Memory B cell (primary cell): ENCODE results near the gene C5orf15.
A peak's percentile ranks its signal among the peaks of the same experiment; 100 is the strongest.

Experiments used
- ATAC-seq: fragments of 150-1000 bp; cut with Tn5 transposase; 2 replicates; pipeline ENCODE4 v1.10.0; 2021; ENCODE audit warnings: low read depth, mild to moderate bottlenecking, moderate library complexity
- DNase-seq, 2 donors: peaks; one replicate each; pipeline ENCODE4 v3.0.0; 2022; ENCODE audit warnings: low spot score in 2 of 2
- H3K27ac Mint-ChIP-seq: one replicate; pipeline ENCODE4 v1.8.0; 2022; ENCODE audit warnings: mild to moderate bottlenecking, moderate library complexity, mixed read lengths
- H3K27me3 Mint-ChIP-seq: one replicate; pipeline ENCODE4 v1.8.0; 2022; ENCODE audit warnings: mixed read lengths
- H3K36me3 Mint-ChIP-seq: one replicate; pipeline ENCODE4 v1.8.0; 2022; ENCODE audit warnings: mild to moderate bottlenecking, mixed read lengths
- H3K4me1 Mint-ChIP-seq: one replicate; pipeline ENCODE4 v1.8.0; 2022; ENCODE audit warnings: mixed read lengths
- H3K4me3 Mint-ChIP-seq: one replicate; pipeline ENCODE4 v1.8.0; 2022; ENCODE audit warnings: mild to moderate bottlenecking, moderate library complexity, mixed read lengths
- H3K9me3 Mint-ChIP-seq: one replicate; pipeline ENCODE4 v1.8.0; 2022; ENCODE audit warnings: mixed read lengths

C5orf15 gene

GRCh38 chr5:133921069-133921468 lies 47.4 kb downstream of the C5orf15 start:
- H3K36me3 Mint-ChIP-seq, result no peaks in the 10 kb centered on the region
- no peak overlapping the region for H3K27ac Mint-ChIP-seq
- peaks cover 35% of the 10 kb centered on the region for H3K4me1 Mint-ChIP-seq
- ATAC-seq, result no peak
- no peaks in the 10 kb centered on the region for H3K9me3 Mint-ChIP-seq
- H3K4me3 Mint-ChIP-seq, result no peak overlapping the region
- H3K27me3 Mint-ChIP-seq, result no peaks in the 10 kb centered on the region
- DNase-seq, result no peak

GRCh38 chr5:133919148-133920136 lies 49.0 kb downstream of the C5orf15 start:
- H3K9me3 Mint-ChIP-seq, result no peaks in the 10 kb centered on the region
- no peaks in the 10 kb centered on the region for H3K36me3 Mint-ChIP-seq
- DNase-seq (no peak), ATAC-seq (no peak)
- no peak overlapping the region for H3K27ac Mint-ChIP-seq
- H3K27me3 Mint-ChIP-seq, result no peaks in the 10 kb centered on the region
- peak overlapping the region; percentile 34 for H3K4me3 Mint-ChIP-seq
- peaks cover 26% of the 10 kb centered on the region for H3K4me1 Mint-ChIP-seq

GRCh38 chr5:133918731-133919130 lies 49.7 kb downstream of the C5orf15 start:
- peaks cover 22% of the 10 kb centered on the region for H3K4me1 Mint-ChIP-seq
- no peak overlapping the region for H3K27ac Mint-ChIP-seq
- H3K4me3 Mint-ChIP-seq, result no peak overlapping the region
- H3K36me3 Mint-ChIP-seq, result no peaks in the 10 kb centered on the region
- no peak for ATAC-seq
- H3K27me3 Mint-ChIP-seq, result no peaks in the 10 kb centered on the region
- DNase-seq, result no peak
- no peaks in the 10 kb centered on the region for H3K9me3 Mint-ChIP-seq

- DNase-seq, result no peak
- H3K4me1 Mint-ChIP-seq, result peaks cover 22% of the 10 kb centered on the region
- no peaks in the 10 kb centered on the region for H3K36me3 Mint-ChIP-seq
- no peak overlapping the region for H3K27ac Mint-ChIP-seq
- no peak overlapping the region for H3K4me3 Mint-ChIP-seq
- ATAC-seq, result no peak
- H3K27me3 Mint-ChIP-seq, result no peaks in the 10 kb centered on the region
- no peaks in the 10 kb centered on the region for H3K9me3 Mint-ChIP-seq
These were observed 50.1 kb downstream of the C5orf15 start for GRCh38 chr5:133918316-133918715.

GRCh38 chr5:133917785-133918184 lies 50.6 kb downstream of the C5orf15 start:
- no peaks in the 10 kb centered on the region for H3K36me3 Mint-ChIP-seq
- H3K4me3 Mint-ChIP-seq, result no peak overlapping the region
- H3K27me3 Mint-ChIP-seq, result no peaks in the 10 kb centered on the region
- DNase-seq (no peak), ATAC-seq (no peak)
- no peak overlapping the region for H3K27ac Mint-ChIP-seq
- peaks cover 22% of the 10 kb centered on the region for H3K4me1 Mint-ChIP-seq
- no peaks in the 10 kb centered on the region for H3K9me3 Mint-ChIP-seq

GRCh38 chr5:133916914-133917313 lies 51.5 kb downstream of the C5orf15 start:
- no peaks in the 10 kb centered on the region for H3K9me3 Mint-ChIP-seq
- no peak overlapping the region for H3K4me3 Mint-ChIP-seq
- H3K4me1 Mint-ChIP-seq, result peaks cover 20% of the 10 kb centered on the region
- no peaks in the 10 kb centered on the region for H3K27me3 Mint-ChIP-seq
- H3K36me3 Mint-ChIP-seq, result no peaks in the 10 kb centered on the region
- ATAC-seq (no peak), DNase-seq (no peak)
- H3K27ac Mint-ChIP-seq, result no peak overlapping the region

GRCh38 chr5:133916479-133916878 lies 51.9 kb downstream of the C5orf15 start:
- H3K9me3 Mint-ChIP-seq, result no peaks in the 10 kb centered on the region
- no peak for ATAC-seq
- H3K36me3 Mint-ChIP-seq, result no peaks in the 10 kb centered on the region
- H3K27me3 Mint-ChIP-seq, result no peaks in the 10 kb centered on the region
- H3K4me1 Mint-ChIP-seq, result peaks cover 20% of the 10 kb centered on the region
- H3K4me3 Mint-ChIP-seq, result no peak overlapping the region
- no peak overlapping the region for H3K27ac Mint-ChIP-seq
- DNase-seq, result no peak

GRCh38 chr5:133914434-133914833 lies 54.0 kb downstream of the C5orf15 start:
- Mint-ChIP-seq H3K9me3 (no peaks in the 10 kb centered on the region), H3K36me3 (no peaks in the 10 kb centered on the region), H3K27ac (no peak overlapping the region), H3K27me3 (no peaks in the 10 kb centered on the region), H3K4me1 (peaks cover 3% of the 10 kb centered on the region), H3K4me3 (no peak overlapping the region)
- no peak for ATAC-seq
- DNase-seq, result no peak

- Mint-ChIP-seq H3K4me1 (peaks cover 10% of the 10 kb centered on the region), H3K27ac (no peak overlapping the region), H3K4me3 (no peak overlapping the region), H3K36me3 (no peaks in the 10 kb centered on the region), H3K27me3 (no peaks in the 10 kb centered on the region), H3K9me3 (no peaks in the 10 kb centered on the region)
- DNase-seq (no peak), ATAC-seq (no peak)
These were observed 54.8 kb downstream of the C5orf15 start for GRCh38 chr5:133913413-133914155.

GRCh38 chr5:133912951-133913350 lies 55.5 kb downstream of the C5orf15 start:
- no peaks in the 10 kb centered on the region for H3K9me3 Mint-ChIP-seq
- H3K27me3 Mint-ChIP-seq, result no peaks in the 10 kb centered on the region
- DNase-seq, result no peak
- H3K4me3 Mint-ChIP-seq, result no peak overlapping the region
- no peak for ATAC-seq
- H3K4me1 Mint-ChIP-seq, result peaks cover 10% of the 10 kb centered on the region
- no peak overlapping the region for H3K27ac Mint-ChIP-seq
- H3K36me3 Mint-ChIP-seq, result no peaks in the 10 kb centered on the region

- no peak for ATAC-seq
- peaks cover 8% of the 10 kb centered on the region for H3K4me1 Mint-ChIP-seq
- H3K27ac Mint-ChIP-seq, result no peak overlapping the region
- no peaks in the 10 kb centered on the region for H3K36me3 Mint-ChIP-seq
- DNase-seq, result no peak
- no peaks in the 10 kb centered on the region for H3K9me3 Mint-ChIP-seq
- H3K4me3 Mint-ChIP-seq, result no peak overlapping the region
- H3K27me3 Mint-ChIP-seq, result no peaks in the 10 kb centered on the region
These were observed 57.9 kb downstream of the C5orf15 start for GRCh38 chr5:133910571-133910970.

GRCh38 chr5:133909603-133910002 lies 58.8 kb downstream of the C5orf15 start:
- Mint-ChIP-seq H3K4me3 (no peak overlapping the region), H3K4me1 (peaks cover 8% of the 10 kb centered on the region), H3K27ac (no peak overlapping the region), H3K36me3 (no peaks in the 10 kb centered on the region), H3K27me3 (no peaks in the 10 kb centered on the region), H3K9me3 (no peaks in the 10 kb centered on the region)
- DNase-seq, result no peak
- ATAC-seq, result no peak

- Mint-ChIP-seq H3K36me3 (no peaks in the 10 kb centered on the region), H3K9me3 (no peaks in the 10 kb centered on the region), H3K4me3 (no peak overlapping the region), H3K4me1 (peaks cover 11% of the 10 kb centered on the region), H3K27me3 (no peaks in the 10 kb centered on the region), H3K27ac (no peak overlapping the region)
- ATAC-seq (no peak), DNase-seq (no peak)
These were observed 61.4 kb downstream of the C5orf15 start for GRCh38 chr5:133907075-133907474.

- H3K27ac Mint-ChIP-seq, result no peak overlapping the region
- H3K4me1 Mint-ChIP-seq, result peaks cover 11% of the 10 kb centered on the region
- no peaks in the 10 kb centered on the region for H3K27me3 Mint-ChIP-seq
- H3K36me3 Mint-ChIP-seq, result no peaks in the 10 kb centered on the region
- DNase-seq, result no peak
- H3K9me3 Mint-ChIP-seq, result no peaks in the 10 kb centered on the region
- no peak for ATAC-seq
- no peak overlapping the region for H3K4me3 Mint-ChIP-seq
These were observed 62.1 kb downstream of the C5orf15 start for GRCh38 chr5:133906303-133906702.
